HUDEP-2 (cell line): Measurements from ENCODE around the gene SNAI3.

Source experiments
- DNase-seq, 76 experiments: peaks; one replicate each; lab custom pipeline; 2025; ENCODE audit not compliant: unreplicated experiment in 76 of 76; lab: John Stamatoyannopoulos, UW

The SNAI3 gene

GRCh38 chr16:88639231-88640038, 46.9 kb downstream of the SNAI3 start:
- DNase-seq = no peak

DNA sequence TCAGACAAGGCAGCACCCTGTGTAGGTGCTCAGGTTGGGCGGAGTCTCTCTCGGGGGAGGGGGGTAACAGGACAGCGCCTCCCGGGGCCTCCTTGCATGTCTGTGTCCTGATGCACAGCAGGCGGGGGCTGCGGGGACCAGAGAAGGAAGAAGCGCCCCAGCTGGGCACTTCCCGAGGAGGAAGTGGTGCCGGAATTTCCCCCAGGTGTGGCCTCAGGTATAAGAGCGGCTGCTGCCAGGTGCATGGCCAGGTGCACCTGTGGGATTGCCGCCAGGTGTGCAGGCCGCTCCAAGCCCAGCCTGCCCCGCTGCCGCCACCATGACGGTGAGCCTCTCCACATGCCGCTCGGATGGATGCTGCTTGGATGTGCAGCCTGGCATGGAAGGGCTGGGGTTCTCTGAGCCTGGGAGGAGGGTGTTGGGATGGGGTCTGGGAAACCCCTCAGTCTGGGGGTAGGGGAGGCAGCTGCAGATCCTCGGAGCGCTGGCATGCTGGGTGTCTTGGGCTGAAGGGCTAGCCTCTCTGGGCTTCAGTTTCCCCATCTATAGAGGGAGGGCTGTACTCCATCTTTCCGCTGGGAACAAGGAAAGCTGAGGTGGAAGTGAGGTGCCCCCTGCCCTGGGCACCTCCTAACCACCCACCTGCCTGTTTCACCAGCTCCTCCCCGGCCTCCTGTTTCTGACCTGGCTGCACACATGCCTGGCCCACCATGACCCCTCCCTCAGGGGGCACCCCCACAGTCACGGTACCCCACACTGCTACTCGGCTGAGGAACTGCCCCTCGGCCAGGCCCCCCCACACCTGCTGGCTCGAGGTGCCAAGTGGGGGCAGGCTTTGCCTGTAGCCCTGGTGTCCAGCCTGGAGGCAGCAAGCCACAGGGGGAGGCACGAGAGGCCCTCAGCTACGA, 47.7 kb downstream of the SNAI3 start, which contains the start of gene IL17C:
TSS of gene IL17C (plus strand) at position 250 of the 908 bp plus-strand sequence. CDS start at position 320, 70 bp downstream.
- no peak for DNase-seq

GRCh38 chr16:88636488-88637265, 49.6 kb downstream of the SNAI3 start:
- DNase-seq = no peak

GRCh38 chr16:88635671-88636319, 50.5 kb downstream of the SNAI3 start:
- DNase-seq = no peak

GRCh38 chr16:88634994-88635670, 51.2 kb downstream of the SNAI3 start:
- DNase-seq = peak in 4 of 76 experiments; percentile 17 to 49 (median 27)

GRCh38 chr16:88634141-88634993, 51.9 kb downstream of the SNAI3 start:
- peak in 36 of 76 experiments; percentile 6 to 74 (median 28) for DNase-seq

DNA sequence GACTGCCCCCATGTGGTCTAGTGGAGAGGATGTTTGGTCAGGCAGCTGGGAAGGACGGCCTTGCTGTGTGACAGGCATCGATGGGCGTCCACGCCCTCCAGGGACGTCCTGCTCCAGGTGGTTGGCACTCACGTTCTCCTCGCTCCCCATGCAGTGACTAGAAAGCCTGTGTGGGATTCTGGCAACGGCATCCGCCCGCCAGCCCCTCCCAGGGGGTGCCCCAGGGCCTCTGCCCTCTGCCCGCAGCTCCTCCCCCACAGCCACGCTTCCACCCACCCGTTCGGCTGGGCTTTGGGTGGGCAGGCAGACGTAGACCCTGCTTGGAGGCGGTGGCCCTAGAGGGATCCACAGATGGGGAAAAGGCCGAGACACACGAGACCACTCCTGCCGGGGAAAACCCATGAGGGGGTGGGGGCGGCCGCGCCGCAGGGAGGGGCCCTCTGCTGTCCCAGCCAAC, 52.6 kb downstream of the SNAI3 start:
- DNase-seq = peak in 9 of 76 experiments; percentile 3 to 43 (median 20)

DNA sequence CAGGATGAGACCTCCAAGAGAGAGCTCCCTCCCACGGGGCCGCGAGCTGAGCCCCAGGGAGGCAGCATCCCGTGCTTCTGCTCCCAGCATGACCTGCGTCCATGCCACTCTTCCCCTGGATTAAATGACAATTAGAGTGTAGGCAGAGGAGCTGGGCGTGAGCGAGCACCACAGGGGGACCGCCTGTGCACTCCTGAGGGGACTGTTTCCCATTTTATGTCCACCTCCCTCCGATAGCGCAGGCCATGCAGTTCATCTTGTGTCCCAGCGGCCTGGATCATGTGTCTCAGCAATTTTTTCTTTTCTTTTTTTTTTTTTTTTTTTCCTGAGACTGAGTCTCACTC, 53.7 kb downstream of the SNAI3 start:
- DNase-seq = no peak

DNA sequence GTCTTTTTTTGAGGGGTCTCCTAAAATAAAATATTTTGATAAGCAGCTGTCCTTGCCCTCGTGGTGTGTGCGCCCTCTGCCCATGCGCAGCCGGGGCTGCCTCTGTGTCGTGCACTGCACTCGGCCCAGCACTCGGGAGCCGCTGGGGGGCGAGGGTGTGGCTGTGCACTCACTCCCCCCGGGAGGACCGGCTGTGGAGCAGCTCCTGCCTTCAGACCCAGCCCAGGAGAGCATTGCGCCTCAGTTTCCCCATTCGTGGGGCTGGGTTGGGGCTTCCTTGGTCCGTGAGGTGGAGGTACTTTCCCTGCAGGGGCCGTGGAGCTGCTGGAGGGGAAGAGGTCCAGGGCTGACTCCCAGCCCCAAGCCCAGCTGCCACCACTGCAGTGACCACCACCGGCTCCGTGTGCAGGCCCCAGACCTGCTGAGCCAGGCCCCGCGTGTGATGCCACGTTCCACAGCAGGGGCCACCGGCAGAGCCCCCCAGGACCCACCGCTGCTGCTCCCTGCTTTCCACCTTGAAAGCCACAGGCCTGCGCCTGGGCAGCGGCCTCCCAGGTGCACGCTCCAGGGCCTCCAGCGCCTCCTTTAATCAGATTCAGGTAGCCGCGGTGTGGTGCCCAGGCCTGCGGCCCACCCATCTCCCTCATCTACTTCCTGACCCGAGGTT, 54.3 kb downstream of the SNAI3 start:
- DNase-seq = no peak

DNA sequence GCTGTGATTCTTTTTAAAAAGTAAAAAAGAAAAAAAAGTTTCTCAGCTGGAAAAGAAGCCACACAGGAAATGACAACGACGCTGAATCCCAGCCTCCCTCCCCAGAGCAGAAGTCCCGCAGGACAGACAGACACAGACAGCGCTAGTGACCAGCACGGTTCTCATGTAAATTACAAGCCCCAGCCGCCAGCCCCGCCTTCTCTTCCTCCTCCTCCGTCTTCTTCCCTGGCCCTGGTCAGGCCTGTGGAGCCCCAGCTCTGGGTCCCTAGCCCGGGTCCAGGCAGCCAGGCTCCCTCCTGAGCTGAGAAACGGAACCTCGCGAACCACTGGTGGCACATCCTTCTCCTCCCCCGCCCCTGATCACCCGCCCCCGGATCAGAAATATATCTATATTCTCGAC, 54.9 kb downstream of the SNAI3 start:
- DNase-seq = no peak

DNA sequence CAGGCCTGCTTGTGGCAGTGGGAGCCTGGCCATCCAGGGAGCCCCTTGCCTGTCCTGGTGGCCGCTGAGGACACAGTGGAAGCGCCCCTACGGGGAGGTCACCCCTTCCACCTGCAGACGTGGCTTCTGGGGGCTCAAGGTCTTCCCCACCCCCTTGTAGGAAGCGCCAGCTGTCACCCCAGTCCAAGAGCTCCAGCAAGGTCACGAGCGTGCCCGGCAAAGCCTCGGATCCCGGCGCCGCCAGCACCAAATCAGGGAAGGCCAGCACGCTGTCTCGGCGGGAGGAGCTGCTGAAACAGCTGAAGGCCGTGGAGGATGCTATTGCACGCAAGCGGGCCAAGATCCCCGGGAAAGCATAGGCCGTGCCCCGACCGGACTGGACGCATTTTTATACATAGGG, 55.4 kb downstream of the SNAI3 start:
- no peak for DNase-seq

DNA sequence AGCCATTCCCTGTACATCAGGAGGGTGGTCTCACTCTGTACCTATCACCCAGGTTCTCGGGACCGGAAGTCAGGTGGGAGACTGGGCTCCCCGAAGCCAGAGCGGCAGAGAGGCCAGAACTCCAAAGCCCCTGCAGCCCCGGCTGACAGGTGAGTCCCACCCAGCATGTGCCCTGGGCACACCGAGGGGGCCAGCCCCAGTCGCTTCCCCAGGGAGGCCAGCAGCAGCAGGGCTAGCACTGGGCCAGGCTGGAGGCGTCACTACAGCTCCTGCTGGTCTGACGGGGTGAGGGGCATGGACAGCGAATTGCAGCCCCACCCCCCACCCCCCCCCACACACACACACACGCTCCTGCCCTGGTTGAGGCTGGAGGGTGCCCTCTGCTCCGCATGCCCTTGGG, 55.9 kb downstream of the SNAI3 start:
- DNase-seq = no peak

DNA sequence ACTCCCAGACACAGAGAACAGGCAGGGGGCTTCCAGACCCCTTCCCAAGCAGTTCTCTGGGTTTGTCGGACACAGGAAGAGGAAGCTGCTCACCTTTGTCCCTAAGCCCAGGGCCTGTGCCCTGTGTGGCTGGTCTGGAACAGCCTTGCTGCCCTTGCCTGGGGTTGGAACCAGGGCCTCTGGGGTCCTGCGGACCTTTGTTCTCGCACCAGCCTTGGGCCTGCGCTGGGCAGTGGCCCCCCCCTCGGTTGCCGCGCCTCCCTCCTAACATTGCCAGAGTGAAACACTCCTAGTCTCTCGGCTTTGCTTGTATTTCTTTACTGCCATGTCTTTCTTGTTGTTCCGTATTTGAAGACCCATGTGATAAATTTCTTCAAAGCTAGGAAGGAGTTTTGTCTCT, 56.5 kb downstream of the SNAI3 start:
- DNase-seq = no peak

GRCh38 chr16:88628512-88628974, 57.8 kb downstream of the SNAI3 start:
- peak in 39 of 76 experiments; percentile 3 to 56 (median 25) for DNase-seq
